Calu3 (cell line): ENCODE measurements around the gene EP400. TPM values are rescaled to one million over a fixed set of nuclear protein-coding genes. Genes with fewer than 3 reads are reported as not detected.

ENCODE experiments used
- Bru-seq: library from RNA; stranded (reverse); fragments of 400-500 nt; gene quantifications from one replicate; lab custom pipeline; 2021; lab: Mats Ljungman, UMichigan
- BruChase-seq, 2 experiments: library from RNA; stranded (reverse); fragments of 400-500 nt; gene quantifications; one replicate each; lab custom pipeline; 2021; lab: Mats Ljungman, UMichigan
- BruUV-seq: library from RNA; stranded (reverse); fragments of 400-500 nt; replicated peaks from 2 replicates; lab custom pipeline; 2021; lab: Mats Ljungman, UMichigan
- CTCF ChIA-PET: fragments of 300-600 bp; sonication (Branson Sonifier 250); formaldehyde crosslinking; loops from one replicate; lab custom pipeline; 2022; ENCODE audit warnings: antibody characterized with exemption; lab: Charles Lee
- DNase-seq: peaks from one replicate; pipeline ENCODE4 v3.0.0; 2022
- H3K27ac Mint-ChIP-seq: one replicate; pipeline ENCODE4 v1.8.0; 2022; ENCODE audit warnings: mixed read lengths; ENCODE audit not compliant: unreplicated experiment
- H3K27me3 Mint-ChIP-seq: one replicate; pipeline ENCODE4 v1.8.0; 2022; ENCODE audit warnings: mixed read lengths; ENCODE audit not compliant: unreplicated experiment
- H3K36me3 Mint-ChIP-seq: one replicate; pipeline ENCODE4 v1.8.0; 2022; ENCODE audit warnings: mild to moderate bottlenecking, moderate library complexity, mixed read lengths; ENCODE audit not compliant: insufficient read depth, unreplicated experiment
- H3K4me1 Mint-ChIP-seq: one replicate; pipeline ENCODE4 v1.8.0; 2022; ENCODE audit warnings: mild to moderate bottlenecking, low read depth, mixed read lengths; ENCODE audit not compliant: unreplicated experiment
- H3K4me3 Mint-ChIP-seq: one replicate; pipeline ENCODE4 v1.8.0; 2022; ENCODE audit warnings: mild to moderate bottlenecking, low read depth, moderate library complexity, mixed read lengths; ENCODE audit not compliant: unreplicated experiment
- H3K9me3 Mint-ChIP-seq: one replicate; pipeline ENCODE4 v1.8.0; 2022; ENCODE audit warnings: low read depth, mixed read lengths; ENCODE audit not compliant: unreplicated experiment
- CTCF ChIP-seq: fragments of 200-600 bp; IDR thresholded peaks from one replicate; pipeline ENCODE4 v1.8.0; 2022; ENCODE audit warnings: antibody characterized with exemption; ENCODE audit not compliant: unreplicated experiment
- intact Hi-C: fragments of 100-400 bp; cut with micrococcal nuclease; formaldehyde crosslinking; loops from one replicate; pipeline ENCODE4 v1.10.0; 2022; ENCODE audit not compliant: unreplicated experiment
- long read RNA-seq: library from polyadenylated mRNA; stranded (forward); transcript quantifications from one replicate; pipeline ENCODE4 v2.0.0, GENCODE V29; 2022
- total RNA-seq: library from RNA; stranded (reverse); gene quantifications from 2 replicates; pipeline ENCODE4 v1.2.3, GENCODE V29; 2022

EP400 gene, protein sequence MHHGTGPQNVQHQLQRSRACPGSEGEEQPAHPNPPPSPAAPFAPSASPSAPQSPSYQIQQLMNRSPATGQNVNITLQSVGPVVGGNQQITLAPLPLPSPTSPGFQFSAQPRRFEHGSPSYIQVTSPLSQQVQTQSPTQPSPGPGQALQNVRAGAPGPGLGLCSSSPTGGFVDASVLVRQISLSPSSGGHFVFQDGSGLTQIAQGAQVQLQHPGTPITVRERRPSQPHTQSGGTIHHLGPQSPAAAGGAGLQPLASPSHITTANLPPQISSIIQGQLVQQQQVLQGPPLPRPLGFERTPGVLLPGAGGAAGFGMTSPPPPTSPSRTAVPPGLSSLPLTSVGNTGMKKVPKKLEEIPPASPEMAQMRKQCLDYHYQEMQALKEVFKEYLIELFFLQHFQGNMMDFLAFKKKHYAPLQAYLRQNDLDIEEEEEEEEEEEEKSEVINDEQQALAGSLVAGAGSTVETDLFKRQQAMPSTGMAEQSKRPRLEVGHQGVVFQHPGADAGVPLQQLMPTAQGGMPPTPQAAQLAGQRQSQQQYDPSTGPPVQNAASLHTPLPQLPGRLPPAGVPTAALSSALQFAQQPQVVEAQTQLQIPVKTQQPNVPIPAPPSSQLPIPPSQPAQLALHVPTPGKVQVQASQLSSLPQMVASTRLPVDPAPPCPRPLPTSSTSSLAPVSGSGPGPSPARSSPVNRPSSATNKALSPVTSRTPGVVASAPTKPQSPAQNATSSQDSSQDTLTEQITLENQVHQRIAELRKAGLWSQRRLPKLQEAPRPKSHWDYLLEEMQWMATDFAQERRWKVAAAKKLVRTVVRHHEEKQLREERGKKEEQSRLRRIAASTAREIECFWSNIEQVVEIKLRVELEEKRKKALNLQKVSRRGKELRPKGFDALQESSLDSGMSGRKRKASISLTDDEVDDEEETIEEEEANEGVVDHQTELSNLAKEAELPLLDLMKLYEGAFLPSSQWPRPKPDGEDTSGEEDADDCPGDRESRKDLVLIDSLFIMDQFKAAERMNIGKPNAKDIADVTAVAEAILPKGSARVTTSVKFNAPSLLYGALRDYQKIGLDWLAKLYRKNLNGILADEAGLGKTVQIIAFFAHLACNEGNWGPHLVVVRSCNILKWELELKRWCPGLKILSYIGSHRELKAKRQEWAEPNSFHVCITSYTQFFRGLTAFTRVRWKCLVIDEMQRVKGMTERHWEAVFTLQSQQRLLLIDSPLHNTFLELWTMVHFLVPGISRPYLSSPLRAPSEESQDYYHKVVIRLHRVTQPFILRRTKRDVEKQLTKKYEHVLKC (N-terminal part only)
- total RNA-seq (84.4 and 88.7 TPM in 2 replicates), Bru-seq, nascent RNA (percentile 87 among the genes with signal in this experiment), BruChase-seq, experiment 1, labeled RNA remaining after a 6-hour chase (percentile 93 among the genes with signal in this experiment), BruChase-seq, experiment 2, labeled RNA remaining after a 2-hour chase (percentile 94 among the genes with signal in this experiment)
- long read RNA-seq, full-length matches to known transcripts: 4 of 24 reads
- long read RNA-seq, partial matches to known transcripts: 8 of 24 reads
- long read RNA-seq, other reads (novel, unspliced or antisense): 12 of 24 reads

DNA sequence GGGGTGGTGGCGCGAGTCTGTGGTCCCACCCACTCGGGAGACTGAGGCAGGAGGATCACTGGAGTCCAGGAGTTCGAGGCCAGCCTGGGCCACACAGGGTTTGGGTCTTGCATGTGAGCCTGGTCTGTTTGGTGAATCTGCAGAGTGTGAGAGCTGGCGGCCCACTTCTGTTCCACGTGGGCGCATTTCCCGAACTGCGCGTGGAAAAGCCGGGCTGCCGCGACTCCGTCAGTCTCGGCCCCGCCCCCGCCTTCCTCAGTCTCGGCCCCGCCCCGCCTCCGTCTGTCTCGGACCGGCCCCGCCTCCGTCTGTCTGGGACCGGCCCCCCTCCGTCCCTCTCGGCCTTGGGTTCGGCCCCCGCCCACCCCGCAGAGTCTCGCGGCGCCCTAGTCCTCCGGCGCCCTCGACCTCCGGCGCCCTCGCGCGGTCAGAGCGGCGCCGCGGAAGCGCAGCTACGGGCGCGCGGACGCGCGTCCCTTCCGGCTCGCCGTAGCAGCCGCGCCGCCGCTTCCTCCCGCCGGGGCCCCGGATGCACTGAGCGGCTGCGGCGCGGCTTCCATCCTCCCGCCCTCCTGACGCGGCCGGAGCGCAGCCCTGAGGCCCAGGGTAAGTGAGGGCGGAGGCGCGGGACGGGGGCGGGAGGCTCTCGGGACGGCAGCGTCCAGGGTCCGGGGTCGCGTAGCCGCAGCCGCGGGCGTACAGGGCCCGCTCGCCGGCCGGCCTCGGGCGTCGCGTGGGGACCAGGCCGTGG, at the start of gene EP400:
EP400 (plus strand) TSS at position 512 of the 751 bp plus-strand sequence. CDS start 10,678 bp downstream, outside the sequence.
- intact Hi-C loops: loop anchor here (2.0 kb wide), 1 partner anchor 99 kb away; no protein-coding TSS in a partner anchor
- Mint-ChIP-seq H3K4me3 (peak within 1 kb of the TSS; percentile 84), H3K9me3 (no peaks in the 10 kb centered on the region), H3K27me3 (no peaks in the 10 kb centered on the region), H3K27ac (peak within 1 kb of the TSS; percentile 61), H3K36me3 (peaks cover 33% of the 10 kb centered on the region), H3K4me1 (peaks cover 10% of the 10 kb centered on the region)
- BruUV-seq: no TSS peak
- TF ChIP-seq CTCF: peak; percentile 54
- CTCF ChIA-PET: interaction anchor here (0.6 to 2.1 kb wide), 3 partner anchors 88 to 197 kb away, joined by 3 to 15 read pairs (median 5); no protein-coding TSS in a partner anchor
- peak; percentile 98 for DNase-seq

- Mint-ChIP-seq H3K9me3 (no peaks in the 10 kb centered on the region), H3K4me3 (no peak overlapping the region), H3K27me3 (no peaks in the 10 kb centered on the region), H3K27ac (no peak overlapping the region), H3K4me1 (peaks cover 20% of the 10 kb centered on the region), H3K36me3 (peaks cover 27% of the 10 kb centered on the region)
- intact Hi-C loops: no loop called here
- BruUV-seq: no TSS peak
- no peak for TF ChIP-seq CTCF
- DNase-seq: no peak
- CTCF ChIA-PET: interaction anchor here (1.3 kb wide), 1 partner anchor 49 kb away, joined by 6 read pairs; no protein-coding TSS in a partner anchor
These were observed 49.3 kb upstream of the EP400 start for GRCh38 chr12:131900397-131900796.

DNA sequence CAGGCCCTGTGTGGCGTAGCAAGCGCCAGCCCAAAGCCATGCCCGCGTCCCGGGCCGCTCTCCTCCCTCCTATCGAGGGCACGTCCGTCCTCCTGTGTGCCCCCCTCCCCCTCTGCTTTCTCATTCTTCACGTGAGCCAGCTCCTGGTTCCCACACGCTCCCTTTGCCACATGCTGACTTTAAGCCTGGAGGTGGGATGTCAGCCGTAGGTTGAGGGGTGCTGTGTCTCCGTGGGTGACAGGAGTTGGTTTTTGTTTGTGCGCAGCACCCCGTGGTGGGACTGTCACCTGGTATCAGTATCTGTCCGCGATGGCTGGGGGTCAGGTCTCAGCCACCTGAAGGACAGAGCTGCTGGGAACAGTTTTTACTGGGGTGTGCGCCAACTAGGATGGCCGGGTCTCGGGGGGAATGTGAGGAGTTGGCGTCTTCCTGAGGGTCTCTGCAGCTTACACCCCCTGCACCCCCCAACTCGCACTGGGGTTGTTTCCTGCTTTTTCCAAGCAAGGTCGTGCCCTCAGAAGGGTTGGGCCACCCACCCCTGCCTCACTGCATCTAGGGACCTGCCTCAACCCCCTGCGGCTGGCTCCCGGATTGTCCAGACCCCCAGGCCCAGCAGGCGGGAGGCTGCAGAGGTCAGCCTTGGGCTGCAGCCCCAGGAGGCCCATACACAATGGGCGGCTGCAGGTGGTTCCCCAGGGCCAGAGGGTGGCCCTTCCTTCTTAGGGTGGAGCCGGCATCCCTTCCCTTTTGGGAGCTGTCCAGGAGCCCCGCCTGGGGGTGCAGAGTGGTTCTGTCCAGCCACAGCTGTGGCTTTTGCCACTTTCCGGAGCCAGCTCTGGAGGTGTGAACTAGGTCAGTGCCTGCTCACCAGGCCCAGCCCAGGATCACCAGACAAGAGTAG, 48.1 kb upstream of the EP400 start:
- no peaks in the 10 kb centered on the region for H3K9me3 Mint-ChIP-seq
- H3K27me3 Mint-ChIP-seq: no peaks in the 10 kb centered on the region
- TF ChIP-seq CTCF: no peak
- peaks cover 14% of the 10 kb centered on the region for H3K36me3 Mint-ChIP-seq
- no peak overlapping the region for H3K27ac Mint-ChIP-seq
- CTCF ChIA-PET: interaction anchor here (0.7 to 1.3 kb wide), 3 partner anchors 20 to 50 kb away, joined by 3 to 6 read pairs (median 3); no protein-coding TSS in a partner anchor
- no TSS peak for BruUV-seq
- H3K4me1 Mint-ChIP-seq: peaks cover 18% of the 10 kb centered on the region
- no peak overlapping the region for H3K4me3 Mint-ChIP-seq
- intact Hi-C loops: no loop called here
- DNase-seq: peak; percentile 44
